ENCODE results near the gene LPP. TPM values are rescaled to one million over a fixed set of nuclear protein-coding genes. Genes with fewer than 3 reads are reported as not detected.

The LPP gene
- total RNA-seq, 1 donor from 2014 or later, result 23.1 TPM

- Mint-ChIP-seq H3K36me3 (ENCODE audit: unreplicated experiment) (no peaks in the 10 kb centered on the region), H3K4me1 (ENCODE audit: low read depth, unreplicated experiment) (peaks cover 6% of the 10 kb centered on the region), H3K27me3 (ENCODE audit: unreplicated experiment) (peaks cover 2% of the 10 kb centered on the region), H3K4me3 (ENCODE audit: unreplicated experiment) (no peak overlapping the region), H3K27ac (ENCODE audit: unreplicated experiment) (no peak overlapping the region), H3K9me3 (ENCODE audit: unreplicated experiment) (no peaks in the 10 kb centered on the region)
- DNase-seq, result no peak
- TF ChIP-seq CTCF (IDR thresholded peaks at IDR 0.05; ENCODE audit: partially characterized antibody, unreplicated experiment), result no peak
Observed at GRCh38 chr3:188761439-188761838, 607.5 kb downstream of the LPP start.

GRCh38 chr3:188761964-188762363 is 608.0 kb downstream of the LPP start:
- Mint-ChIP-seq H3K4me3 (ENCODE audit: unreplicated experiment) (no peak overlapping the region), H3K36me3 (ENCODE audit: unreplicated experiment) (no peaks in the 10 kb centered on the region), H3K27ac (ENCODE audit: unreplicated experiment) (no peak overlapping the region), H3K9me3 (ENCODE audit: unreplicated experiment) (no peaks in the 10 kb centered on the region), H3K27me3 (ENCODE audit: unreplicated experiment) (peaks cover 2% of the 10 kb centered on the region), H3K4me1 (ENCODE audit: low read depth, unreplicated experiment) (peaks cover 6% of the 10 kb centered on the region)
- DNase-seq, result no peak
- no peak for TF ChIP-seq CTCF (IDR thresholded peaks at IDR 0.05; ENCODE audit: partially characterized antibody, unreplicated experiment)

- TF ChIP-seq CTCF (IDR thresholded peaks at IDR 0.05; ENCODE audit: partially characterized antibody, unreplicated experiment), result no peak
- no peaks in the 10 kb centered on the region for H3K9me3 Mint-ChIP-seq (ENCODE audit: unreplicated experiment)
- no peak overlapping the region for H3K4me3 Mint-ChIP-seq (ENCODE audit: unreplicated experiment)
- H3K36me3 Mint-ChIP-seq (ENCODE audit: unreplicated experiment), result no peaks in the 10 kb centered on the region
- DNase-seq, result no peak
- H3K27ac Mint-ChIP-seq (ENCODE audit: unreplicated experiment), result no peak overlapping the region
- peaks cover 6% of the 10 kb centered on the region for H3K4me1 Mint-ChIP-seq (ENCODE audit: low read depth, unreplicated experiment)
- H3K27me3 Mint-ChIP-seq (ENCODE audit: unreplicated experiment), result peaks cover 2% of the 10 kb centered on the region
Observed at GRCh38 chr3:188764609-188765008, 610.7 kb downstream of the LPP start.

- Mint-ChIP-seq H3K27ac (ENCODE audit: unreplicated experiment) (no peak overlapping the region), H3K4me1 (ENCODE audit: low read depth, unreplicated experiment) (peaks cover 6% of the 10 kb centered on the region)
Observed at GRCh38 chr3:188769831-188770230, 615.9 kb downstream of the LPP start.

GRCh38 chr3:188772886-188773285 is 618.9 kb downstream of the LPP start:
- peaks cover 2% of the 10 kb centered on the region for H3K27me3 Mint-ChIP-seq (ENCODE audit: unreplicated experiment)
- H3K9me3 Mint-ChIP-seq (ENCODE audit: unreplicated experiment), result no peaks in the 10 kb centered on the region
- no peak overlapping the region for H3K4me3 Mint-ChIP-seq (ENCODE audit: unreplicated experiment)
- H3K4me1 Mint-ChIP-seq (ENCODE audit: low read depth, unreplicated experiment), result no peaks in the 10 kb centered on the region
- H3K27ac Mint-ChIP-seq (ENCODE audit: unreplicated experiment), result no peak overlapping the region
- TF ChIP-seq CTCF (IDR thresholded peaks at IDR 0.05; ENCODE audit: partially characterized antibody, unreplicated experiment), result no peak
- no peaks in the 10 kb centered on the region for H3K36me3 Mint-ChIP-seq (ENCODE audit: unreplicated experiment)
- DNase-seq, result no peak

More at GRCh38 chr3:188769831-188770230, 615.9 kb downstream of the LPP start:
- no peaks in the 10 kb centered on the region for H3K36me3 Mint-ChIP-seq (ENCODE audit: unreplicated experiment)
- no peak overlapping the region for H3K4me3 Mint-ChIP-seq (ENCODE audit: unreplicated experiment)
- peaks cover 4% of the 10 kb centered on the region for H3K27me3 Mint-ChIP-seq (ENCODE audit: unreplicated experiment)
- no peak for DNase-seq
- no peaks in the 10 kb centered on the region for H3K9me3 Mint-ChIP-seq (ENCODE audit: unreplicated experiment)
- TF ChIP-seq CTCF (IDR thresholded peaks at IDR 0.05; ENCODE audit: partially characterized antibody, unreplicated experiment), result no peak

Measured in glutamatergic neuron (in vitro differentiated cells).